SK-N-SH (cell line): ENCODE measurements around the gene GATB. TPM values are rescaled to one million over a fixed set of nuclear protein-coding genes. Genes with fewer than 3 reads are reported as not detected.

Experiments
- CTCF ChIA-PET: fragments of 300-600, 350-600 bp; formaldehyde crosslinking; extraction: SDS; loops from one replicate; lab custom pipeline; 2021; lab: Yijun Ruan, JAX
- POLR2A ChIA-PET: fragments of 350-600 bp; sonication (Branson Sonifier 250); formaldehyde crosslinking; extraction: SDS; loops from one replicate; lab custom pipeline; 2020; ENCODE audit warnings: antibody characterized with exemption, inconsistent platforms; lab: Yijun Ruan, JAX
- DNase-seq: peaks from one replicate; pipeline ENCODE4 v3.0.0; 2012
- H2AFZ ChIP-seq: fragments of 200-600 bp; sonication (generic); 2 replicates; pipeline ENCODE4 v1.8.1; 2016; ENCODE audit warnings: antibody characterized with exemption, mild to moderate bottlenecking, low read depth
- H3F3A ChIP-seq: fragments of 200-600 bp; sonication (generic); replicated peaks from 2 replicates; pipeline ENCODE3; 2016; ENCODE audit warnings: antibody characterized with exemption, mild to moderate bottlenecking; ENCODE audit not compliant: insufficient read depth
- H3K27ac ChIP-seq, 2 experiments: fragments of 200-500 bp in 1 of 2; fragments of 200-600 bp in 1 of 2; sonication (Bioruptor generic) in 1 of 2; sonication (generic), shearing (Covaris generic) in 1 of 2; 2 replicates each; pipeline versions ENCODE4 v1.5.1 to v1.6.1; 2014 to 2016; ENCODE audit warnings: low read depth in 2 of 2, inconsistent platforms in 1 of 2, low read length in 1 of 2, mild to moderate bottlenecking in 1 of 2, mixed read lengths in 1 of 2
- H3K27me3 ChIP-seq: fragments of 200-600 bp; sonication (generic), shearing (Covaris generic); 2 replicates; pipeline ENCODE4 v1.6.1; 2016; ENCODE audit warnings: mixed run types; ENCODE audit not compliant: insufficient read depth
- H3K36me3 ChIP-seq, 2 experiments: fragments of 200-500 bp in 1 of 2; fragments of 200-600 bp in 1 of 2; sonication (Bioruptor generic) in 1 of 2; sonication (generic) in 1 of 2; replicated peaks in 1 of 2; 2 replicates each; pipeline versions ENCODE3 to v1.5.1; 2014 to 2016; ENCODE audit warnings: low read length in 1 of 2, mild to moderate bottlenecking in 1 of 2; ENCODE audit not compliant: insufficient read depth in 2 of 2, control insufficient read depth in 1 of 2
- H3K4me1 ChIP-seq, 2 experiments: fragments of 200-500 bp in 1 of 2; fragments of 200-600 bp in 1 of 2; sonication (Bioruptor generic) in 1 of 2; sonication (generic), shearing (Covaris generic) in 1 of 2; 2 replicates each; pipeline versions ENCODE4 v1.5.1 to v1.6.1; 2014 to 2016; ENCODE audit warnings: low read depth in 1 of 2, low read length in 1 of 2, mixed run types in 1 of 2; ENCODE audit not compliant: insufficient read depth in 2 of 2, control insufficient read depth in 1 of 2
- H3K4me2 ChIP-seq: fragments of 200-600 bp; sonication (generic), shearing (Covaris generic); 2 replicates; pipeline ENCODE4 v1.6.1; 2017; ENCODE audit warnings: mixed run types
- H3K4me3 ChIP-seq, 2 experiments: fragments of 200-500 bp in 1 of 2; fragments of 200-600 bp in 1 of 2; sonication (Bioruptor generic) in 1 of 2; sonication (generic), shearing (Covaris generic) in 1 of 2; 2 replicates each; pipeline versions ENCODE4 v1.5.1 to v1.8.1; 2014 to 2016; ENCODE audit warnings: low read depth in 2 of 2, inconsistent platforms in 1 of 2, low read length in 1 of 2, mild to moderate bottlenecking in 1 of 2, mixed read lengths in 1 of 2, moderate library complexity in 1 of 2
- H3K79me2 ChIP-seq: fragments of 200-600 bp; sonication (generic); 2 replicates; pipeline ENCODE4 v1.8.1; 2017; ENCODE audit warnings: mild to moderate bottlenecking; ENCODE audit not compliant: insufficient read depth
- H3K9ac ChIP-seq: fragments of 200-600 bp; sonication (generic); 2 replicates; pipeline ENCODE4 v1.6.1; 2017; ENCODE audit warnings: mixed run types
- H3K9me2 ChIP-seq: fragments of 200-600 bp; sonication (generic); 2 replicates; pipeline ENCODE4 v1.6.1; 2017; ENCODE audit warnings: mixed run types
- H3K9me3 ChIP-seq: fragments of 200-600 bp; sonication (generic); 2 replicates; pipeline ENCODE4 v1.6.1; 2017; ENCODE audit warnings: mixed run types, mild to moderate bottlenecking, moderate library complexity
- H4K20me1 ChIP-seq: fragments of 200-600 bp; sonication (generic); 2 replicates; pipeline ENCODE4 v1.6.1; 2017; ENCODE audit warnings: mild to moderate bottlenecking, mixed run types; ENCODE audit not compliant: insufficient read depth
- CTCF ChIP-seq: fragments of 200-600 bp; sonication (generic); IDR thresholded peaks from 2 replicates; pipeline ENCODE4 v1.6.1; 2017; ENCODE audit warnings: antibody characterized with exemption, mild to moderate bottlenecking, moderate library complexity
- IRF3 ChIP-seq: fragments of 150-350 bp; IDR thresholded peaks from 2 replicates; pipeline ENCODE4 v1.6.1; 2016; ENCODE audit warnings: mild to moderate bottlenecking, low read depth, low read length
- MAX ChIP-seq: IDR thresholded peaks from 2 replicates; pipeline ENCODE4 v1.4.0; 2012; ENCODE audit warnings: low read depth
- PBX3 ChIP-seq: IDR thresholded peaks from 2 replicates; pipeline ENCODE4; 2012
- RAD21 ChIP-seq: IDR thresholded peaks from 2 replicates; pipeline ENCODE4 v1.6.1; 2012; ENCODE audit warnings: mild to moderate bottlenecking, low read length
- RCOR1 ChIP-seq: fragments of 150-350 bp; IDR thresholded peaks from 2 replicates; pipeline ENCODE4 v1.6.1; 2017; ENCODE audit warnings: antibody characterized with exemption, low read length
- REST ChIP-seq: IDR thresholded peaks from 2 replicates; pipeline ENCODE4 v1.6.1; 2012; ENCODE audit warnings: mild to moderate bottlenecking, low read depth, low read length, moderate library complexity
- RFX5 ChIP-seq: IDR thresholded peaks from 2 replicates; pipeline ENCODE4 v1.6.1; 2012; ENCODE audit warnings: mild to moderate bottlenecking, improper control_type of control experiment, low read length
- SIN3A ChIP-seq: IDR thresholded peaks from 2 replicates; pipeline ENCODE4 v1.6.1; 2012; ENCODE audit warnings: low read depth, mild to moderate bottlenecking, low read length, moderate library complexity, borderline replicate concordance
- WGBS: methylation state at CpG from one replicate; pipeline ENCODE4 v1.1.6; 2017; ENCODE audit warnings: low lambda C conversion rate; 5-methylcytosine and 5-hydroxymethylcytosine counted together
- polyA plus RNA-seq, 3 experiments: library from polyadenylated mRNA; depleted of rRNA; stranded (reverse); fragments of >200 nt; gene quantifications; 2 replicates each; pipeline ENCODE4 v1.2.3, GENCODE V29; 2012

Gene GATB
- polyA plus RNA-seq, 1 of the 3 experiments (the other 2 are of a cell fraction) = 28.1 TPM

- H3K4me2 ChIP-seq = no peak overlapping the region
- CTCF ChIA-PET = interaction anchor here (0.9 to 1.1 kb wide), 2 partner anchors 13 to 696 kb away, joined by 3 read pairs; no protein-coding TSS in a partner anchor
- no peak overlapping the region for H3K9ac ChIP-seq
- H3K79me2 ChIP-seq = no peaks in the 10 kb centered on the region
- no peaks in the 10 kb centered on the region for H3K9me3 ChIP-seq
- no peaks in the 10 kb centered on the region for H3K27me3 ChIP-seq
- DNase-seq = peak; percentile 42
- POLR2A ChIA-PET = no interaction called here
- H3K9me2 ChIP-seq = no peaks in the 10 kb centered on the region
- H3K27ac ChIP-seq = peak overlapping the region in 1 of 2 experiments; percentile 39; a peak in 2 of 4 replicates
- no peaks in the 10 kb centered on the region for H3F3A ChIP-seq
- 86% methylated on average over 11 of the region's 12 CpGs for WGBS
- no peak overlapping the region for H2AFZ ChIP-seq
- peaks cover 0 to 2% of the 10 kb centered on the region in 2 experiments for H3K36me3 ChIP-seq
- no peaks in the 10 kb centered on the region for H4K20me1 ChIP-seq
- TF ChIP-seq PBX3 = no peak
- no peak for TF ChIP-seq RFX5
- TF ChIP-seq SIN3A = no peak
- no peak for TF ChIP-seq REST
- no peak overlapping the region for H3K4me3 ChIP-seq
- H3K4me1 ChIP-seq = peaks cover 3 to 56% of the 10 kb centered on the region in 2 experiments; a peak in 2 of 4 replicates
Measured at GRCh38 chr4:151673908-151674520, 86.8 kb downstream of the GATB start.

GRCh38 chr4:151672996-151673395, 87.8 kb downstream of the GATB start:
- H3K4me3 ChIP-seq = no peak overlapping the region
- no peak overlapping the region for H3K4me2 ChIP-seq
- H2AFZ ChIP-seq = no peak overlapping the region
- H3K27me3 ChIP-seq = no peaks in the 10 kb centered on the region
- DNase-seq = no peak
- H3K27ac ChIP-seq = no peak overlapping the region
- peaks cover 0 to 2% of the 10 kb centered on the region in 2 experiments for H3K36me3 ChIP-seq
- no peaks in the 10 kb centered on the region for H3K9me2 ChIP-seq
- WGBS = 90% methylated on average over 3 of the region's 14 CpGs
- peaks cover 3 to 50% of the 10 kb centered on the region in 2 experiments; a peak in 2 of 4 replicates for H3K4me1 ChIP-seq
- no peaks in the 10 kb centered on the region for H3F3A ChIP-seq
- no peaks in the 10 kb centered on the region for H3K9me3 ChIP-seq
- H4K20me1 ChIP-seq = no peaks in the 10 kb centered on the region
- POLR2A ChIA-PET = no interaction called here
- TF ChIP-seq RFX5 = no peak
- TF ChIP-seq MAX = no peak
- no peak for TF ChIP-seq SIN3A
- no peak for TF ChIP-seq RAD21
- no peak for TF ChIP-seq RCOR1
- no peak for TF ChIP-seq IRF3
- TF ChIP-seq CTCF = no peak
- no peak overlapping the region for H3K9ac ChIP-seq
- CTCF ChIA-PET = interaction anchor here (0.5 kb wide), 1 partner anchor 121 kb away, joined by 3 read pairs; no protein-coding TSS in a partner anchor
- H3K79me2 ChIP-seq = no peaks in the 10 kb centered on the region
